ENCODE measurements around the gene FLT3LG. TPM values are rescaled to one million over a fixed set of nuclear protein-coding genes. Genes with fewer than 3 reads are reported as not detected.

FLT3LG gene
- total RNA-seq, 4 donors from 2014 or later = 2.8 to 6.0 (median 4.4) TPM

DNA sequence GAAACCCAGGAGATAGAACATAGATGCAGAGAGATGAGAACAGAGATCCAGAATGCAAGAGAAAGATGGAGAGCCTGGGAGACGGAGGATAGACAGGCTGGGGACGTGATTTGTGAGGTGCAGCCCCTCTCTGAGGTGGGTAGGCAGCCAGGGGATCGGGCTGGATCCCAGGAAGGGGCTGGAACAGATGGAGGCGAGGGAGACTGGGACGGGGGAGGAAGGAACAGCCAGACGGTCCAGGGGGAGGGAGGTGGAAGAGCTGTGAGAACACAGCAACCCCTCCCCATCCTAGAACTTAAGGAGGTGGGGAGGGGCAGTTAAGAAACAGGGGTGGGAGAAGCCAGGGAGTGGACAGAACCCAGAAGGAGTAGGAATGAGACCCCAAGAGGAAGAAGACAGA, 35.8 kb upstream of the FLT3LG start:
- WGBS, 2 donors = 25 to 29% methylated on average over 6 of the region's 6 CpGs
- intact Hi-C loops (cut with DNase I; ENCODE audit: low total_unique reads) = loop anchor here (5.0 kb wide), 1 partner anchor 46 kb away; no protein-coding TSS in a partner anchor

GRCh38 chr19:49439836-49440235, 34.2 kb upstream of the FLT3LG start:
- TF ChIP-seq CTCF (IDR thresholded peaks at IDR 0.05) = no peak
- no peak for TF ChIP-seq POLR2A (IDR thresholded peaks at IDR 0.05)
- intact Hi-C loops (cut with DNase I; ENCODE audit: low total_unique reads) = loop anchor here (5.0 kb wide), 1 partner anchor 48 kb away; no protein-coding TSS in a partner anchor
- H3K4me3 ChIP-seq (ENCODE audit: low read depth, poor library complexity, severe bottlenecking) = no peak overlapping the region

More for the DNA sequence above, 35.8 kb upstream of the FLT3LG start:
- TF ChIP-seq POLR2A (IDR thresholded peaks at IDR 0.05) (no peak), CTCF (IDR thresholded peaks at IDR 0.05) (no peak)
- DNase-seq (ENCODE audit: low spot score in 2 of 2) = no peak
- no peak overlapping the region for H3K4me3 ChIP-seq (ENCODE audit: low read depth, poor library complexity, severe bottlenecking)

DNA sequence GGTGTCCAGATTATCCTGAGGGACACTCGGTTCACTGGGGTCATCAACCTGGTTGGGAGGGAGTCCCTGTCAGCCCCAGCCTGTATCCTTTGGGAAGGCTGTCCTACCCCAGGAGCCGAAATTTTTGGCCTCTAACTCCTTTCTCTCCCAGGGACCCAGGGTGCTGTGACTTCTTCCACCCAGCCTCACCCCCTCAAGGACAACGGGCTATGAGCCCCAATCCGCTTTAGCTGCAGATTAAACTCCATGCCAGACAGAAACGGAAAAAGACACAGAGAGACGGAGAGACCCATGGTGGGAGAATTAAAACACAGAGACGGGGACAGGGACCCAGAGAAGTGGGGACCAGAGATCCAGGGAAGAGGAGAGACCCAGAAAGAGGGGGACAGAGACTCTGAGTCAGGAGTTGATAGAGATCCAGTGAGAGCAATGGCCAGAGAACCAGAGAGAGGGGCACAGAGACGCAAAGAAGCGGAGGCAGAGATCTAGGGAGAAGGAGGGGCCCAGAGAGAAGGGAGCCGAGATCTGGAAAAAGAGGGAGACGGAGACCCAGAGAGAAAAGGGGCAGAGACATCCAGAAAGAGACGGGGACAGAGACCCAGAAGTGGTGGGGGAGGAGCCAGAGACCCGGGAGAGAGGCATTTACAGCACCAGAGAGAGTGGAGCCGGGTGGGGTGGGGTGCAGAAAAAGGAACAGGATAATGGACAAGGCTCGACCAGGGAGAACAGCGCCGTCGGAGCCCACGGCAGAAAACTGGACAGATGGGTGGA, 33.4 kb upstream of the FLT3LG start:
- no peak overlapping the region for H3K4me3 ChIP-seq (ENCODE audit: low read depth, poor library complexity, severe bottlenecking)
- DNase-seq (ENCODE audit: low spot score in 2 of 2) = no peak
- intact Hi-C loops (cut with DNase I; ENCODE audit: low total_unique reads) = no loop called here
- WGBS, 2 donors = 17 to 19% methylated on average over 19 of the region's 19 CpGs
- no peak for TF ChIP-seq POLR2A (IDR thresholded peaks at IDR 0.05)
- TF ChIP-seq CTCF (IDR thresholded peaks at IDR 0.05) = no peak

More at GRCh38 chr19:49439836-49440235, 34.2 kb upstream of the FLT3LG start:
- DNase-seq (ENCODE audit: low spot score in 2 of 2) = no peak
- WGBS, 2 donors = 35 to 41% methylated on average over 6 of the region's 6 CpGs

DNA sequence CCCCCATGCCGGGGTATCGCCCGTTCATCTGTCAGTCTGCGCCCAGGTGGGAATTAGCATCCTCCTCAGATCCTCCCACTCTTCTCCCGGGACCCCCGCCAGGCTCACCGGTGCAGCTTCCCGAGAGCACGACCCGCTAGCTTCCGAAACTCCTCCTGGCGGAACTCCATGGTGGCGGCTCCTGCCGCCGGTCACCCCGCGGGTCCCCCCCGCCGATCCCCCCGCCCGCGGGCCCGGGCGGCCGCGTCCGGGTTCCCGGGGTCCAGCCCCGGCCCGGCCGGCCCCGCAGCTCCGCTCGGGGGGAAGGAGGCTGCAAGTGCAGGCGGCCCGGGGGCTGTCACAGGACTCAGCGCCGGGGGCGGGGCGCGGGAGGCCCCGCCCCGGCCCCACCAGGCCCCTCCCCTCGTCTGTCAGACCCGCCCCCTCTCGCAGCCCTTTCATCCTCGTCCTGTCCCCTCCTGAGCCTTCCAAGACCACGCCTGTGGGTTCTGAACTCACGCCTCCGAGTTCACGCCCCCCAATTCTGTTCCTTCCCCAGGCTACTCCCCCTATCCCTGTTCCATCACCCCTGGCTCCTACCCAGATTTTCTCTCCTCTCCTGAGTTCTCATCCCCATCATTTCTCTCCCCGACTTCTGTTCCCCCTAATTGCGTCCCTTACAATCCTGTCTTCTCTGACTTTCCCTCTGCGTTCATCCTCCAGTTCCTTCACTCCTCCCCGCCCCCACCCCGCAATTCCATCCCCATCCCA, 32.6 kb upstream of the FLT3LG start, which contains the start of gene SLC17A7:
SLC17A7 (minus strand) TSS at position 318 of the 750 bp plus-strand sequence; CDS start at position 170, 148 bp downstream.
- peak; percentile 59 to 94 for DNase-seq (ENCODE audit: low spot score in 2 of 2)
- intact Hi-C loops (cut with DNase I; ENCODE audit: low total_unique reads) = no loop called here
- TF ChIP-seq CTCF (IDR thresholded peaks at IDR 0.05) (no peak), POLR2A (IDR thresholded peaks at IDR 0.05) (no peak)
- 4% methylated on average over 27 to 29 of the region's 56 CpGs for WGBS, 2 donors
- no peak within 1 kb of the TSS for H3K4me3 ChIP-seq (ENCODE audit: low read depth, poor library complexity, severe bottlenecking)

- intact Hi-C loops (cut with DNase I; ENCODE audit: low total_unique reads) = no loop called here
- no peak overlapping the region for H3K4me3 ChIP-seq (ENCODE audit: low read depth, poor library complexity, severe bottlenecking)
- no peak for DNase-seq (ENCODE audit: low spot score in 2 of 2)
- TF ChIP-seq POLR2A (IDR thresholded peaks at IDR 0.05) (no peak), CTCF (IDR thresholded peaks at IDR 0.05) (no peak)
- 11 to 13% methylated on average over 14 of the region's 14 CpGs for WGBS, 2 donors
Observed at GRCh38 chr19:49441960-49442350, 32.1 kb upstream of the FLT3LG start.

Measured in lower leg skin (tissue), 4 donors.